Fibroblast of villous mesenchyme (primary cell): ENCODE results near the gene AXIN1. TPM values are rescaled to one million over a fixed set of nuclear protein-coding genes. Genes with fewer than 3 reads are reported as not detected.

ENCODE experiments used
- DNase-seq: peaks from one replicate; pipeline ENCODE4 v3.0.0-alpha.2; 2010; ENCODE audit warnings: low read depth
- H3K4me3 ChIP-seq: 2 replicates; pipeline ENCODE4 v1.5.1; 2011; ENCODE audit warnings: low read depth, mild to moderate bottlenecking, low read length
- total RNA-seq: library from RNA; depleted of rRNA; stranded (reverse); fragments of >200 nt; gene quantifications from 2 replicates; pipeline ENCODE4 v1.2.3, GENCODE V29; 2012
- TF ChIP-seq, protein P1 (sequence below): IDR thresholded peaks from 2 replicates; pipeline ENCODE4 v1.5.1; 2012; ENCODE audit warnings: low read depth, mild to moderate bottlenecking, low read length; ENCODE audit not compliant: insufficient read depth

The AXIN1 gene
- total RNA-seq, 1 donor, result 16.4 TPM

DNA sequence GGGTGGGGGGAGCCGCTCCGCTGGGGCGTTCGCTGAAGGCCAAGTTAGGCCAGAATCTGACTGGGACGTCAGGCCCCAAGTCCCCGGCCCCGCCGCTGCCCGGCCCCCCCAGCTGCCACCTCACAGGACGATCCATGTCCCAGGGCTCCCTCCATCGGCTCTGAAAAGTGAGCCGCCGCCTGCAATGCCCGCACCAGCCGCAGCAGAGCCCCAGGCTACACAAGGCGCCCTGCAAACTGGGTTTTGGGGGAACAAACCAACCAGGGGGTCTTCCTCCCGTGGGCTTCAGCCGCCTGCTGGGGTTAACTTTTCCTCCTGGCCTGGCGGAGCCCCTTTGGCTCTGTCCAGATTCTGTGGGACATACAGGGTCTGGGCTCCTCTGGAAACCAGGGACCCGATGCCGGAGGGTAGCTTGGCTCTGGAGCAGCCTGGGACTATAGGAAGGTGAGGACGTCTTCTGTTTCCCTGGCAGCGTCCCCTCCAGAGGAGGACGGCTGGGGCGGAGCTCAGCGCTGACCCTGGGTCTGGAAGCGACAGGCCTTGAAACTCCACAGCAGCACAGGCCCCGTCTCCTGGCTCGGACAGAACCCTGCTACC, 45.3 kb upstream of the AXIN1 start:
- peak; percentile 76 for DNase-seq
- H3K4me3 ChIP-seq, result peak overlapping the region; percentile 54
- TF ChIP-seq, protein P1, sequence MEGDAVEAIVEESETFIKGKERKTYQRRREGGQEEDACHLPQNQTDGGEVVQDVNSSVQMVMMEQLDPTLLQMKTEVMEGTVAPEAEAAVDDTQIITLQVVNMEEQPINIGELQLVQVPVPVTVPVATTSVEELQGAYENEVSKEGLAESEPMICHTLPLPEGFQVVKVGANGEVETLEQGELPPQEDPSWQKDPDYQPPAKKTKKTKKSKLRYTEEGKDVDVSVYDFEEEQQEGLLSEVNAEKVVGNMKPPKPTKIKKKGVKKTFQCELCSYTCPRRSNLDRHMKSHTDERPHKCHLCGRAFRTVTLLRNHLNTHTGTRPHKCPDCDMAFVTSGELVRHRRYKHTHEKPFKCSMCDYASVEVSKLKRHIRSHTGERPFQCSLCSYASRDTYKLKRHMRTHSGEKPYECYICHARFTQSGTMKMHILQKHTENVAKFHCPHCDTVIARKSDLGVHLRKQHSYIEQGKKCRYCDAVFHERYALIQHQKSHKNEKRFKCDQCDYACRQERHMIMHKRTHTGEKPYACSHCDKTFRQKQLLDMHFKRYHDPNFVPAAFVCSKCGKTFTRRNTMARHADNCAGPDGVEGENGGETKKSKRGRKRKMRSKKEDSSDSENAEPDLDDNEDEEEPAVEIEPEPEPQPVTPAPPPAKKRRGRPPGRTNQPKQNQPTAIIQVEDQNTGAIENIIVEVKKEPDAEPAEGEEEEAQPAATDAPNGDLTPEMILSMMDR, result peak; percentile 47

DNA sequence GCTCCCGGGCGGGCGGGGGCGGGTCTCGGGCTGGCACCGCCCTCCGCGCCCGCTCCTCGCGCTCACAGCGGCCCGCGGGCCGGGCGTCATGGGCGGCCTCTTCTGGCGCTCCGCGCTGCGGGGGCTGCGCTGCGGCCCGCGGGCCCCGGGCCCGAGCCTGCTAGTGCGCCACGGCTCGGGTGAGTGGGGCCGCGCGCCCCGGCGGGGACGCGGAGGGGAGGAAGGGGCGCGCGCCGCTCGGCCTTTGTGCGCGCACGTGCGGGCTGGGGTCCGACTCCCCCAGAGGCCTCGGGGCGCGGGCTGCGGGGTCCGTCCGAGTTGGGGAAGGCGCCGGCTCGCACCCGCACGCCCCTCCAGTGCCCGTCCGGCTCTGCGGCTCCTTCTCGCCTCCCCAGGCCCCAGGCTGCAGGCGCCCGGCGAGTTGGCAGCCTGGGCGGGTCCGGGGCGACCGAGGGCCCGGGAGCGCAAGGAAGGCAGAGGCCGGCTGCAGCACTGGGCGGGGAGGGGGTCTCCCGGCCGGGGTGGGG, 44.7 kb upstream of the AXIN1 start, which contains the start of gene NME4:
NME4 (plus strand) TSS at position 65 of the 527 bp plus-strand sequence; CDS start at position 89, 24 bp downstream.
- TF ChIP-seq, protein P1, result no peak
- peak within 1 kb of the TSS; percentile 65 for H3K4me3 ChIP-seq
- no peak for DNase-seq

DNA sequence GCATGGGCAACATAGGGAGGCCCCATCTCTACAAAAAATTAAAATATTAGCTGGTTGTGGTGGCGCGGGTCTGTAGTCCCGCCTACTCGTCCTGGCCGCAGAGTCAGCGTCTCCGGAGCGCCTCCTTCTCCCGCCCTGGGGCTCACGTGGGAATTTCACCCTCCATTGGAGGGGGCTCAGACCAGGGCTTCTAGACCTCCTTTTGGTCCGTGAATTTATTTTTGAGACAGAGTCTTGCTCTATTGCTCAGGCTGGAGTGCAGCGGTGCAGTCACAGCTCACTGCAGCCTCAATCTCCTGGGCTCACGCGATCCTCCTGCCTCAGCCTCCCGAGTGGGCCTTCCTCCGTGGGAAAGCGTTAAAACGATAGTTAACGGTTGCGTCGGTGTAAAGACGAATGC, 44.1 kb upstream of the AXIN1 start:
- peak overlapping the region; percentile 65 for H3K4me3 ChIP-seq
- TF ChIP-seq, protein P1, result no peak
- DNase-seq, result peak; percentile 62

DNA sequence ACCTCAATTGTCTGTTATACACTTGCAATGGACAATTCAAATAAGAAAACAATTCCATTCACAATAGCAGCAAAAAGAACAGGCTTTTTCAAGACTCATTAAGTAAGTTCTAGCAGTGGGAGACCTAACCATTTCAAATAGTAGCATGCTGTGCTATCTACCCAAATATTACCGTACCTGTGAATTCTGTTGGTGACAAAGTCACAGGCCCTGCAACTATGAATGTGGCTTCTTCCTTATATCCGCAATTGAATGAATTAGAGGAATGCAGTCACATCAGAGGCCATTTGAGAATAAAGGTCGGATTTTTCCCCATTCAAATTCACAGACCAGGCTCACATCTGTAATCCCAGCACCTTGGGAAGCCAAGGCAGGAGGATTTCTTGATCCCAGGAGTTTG, 43.7 kb upstream of the AXIN1 start:
- TF ChIP-seq, protein P1, result no peak
- no peak for DNase-seq
- H3K4me3 ChIP-seq, result peak overlapping the region; percentile 65

DNA sequence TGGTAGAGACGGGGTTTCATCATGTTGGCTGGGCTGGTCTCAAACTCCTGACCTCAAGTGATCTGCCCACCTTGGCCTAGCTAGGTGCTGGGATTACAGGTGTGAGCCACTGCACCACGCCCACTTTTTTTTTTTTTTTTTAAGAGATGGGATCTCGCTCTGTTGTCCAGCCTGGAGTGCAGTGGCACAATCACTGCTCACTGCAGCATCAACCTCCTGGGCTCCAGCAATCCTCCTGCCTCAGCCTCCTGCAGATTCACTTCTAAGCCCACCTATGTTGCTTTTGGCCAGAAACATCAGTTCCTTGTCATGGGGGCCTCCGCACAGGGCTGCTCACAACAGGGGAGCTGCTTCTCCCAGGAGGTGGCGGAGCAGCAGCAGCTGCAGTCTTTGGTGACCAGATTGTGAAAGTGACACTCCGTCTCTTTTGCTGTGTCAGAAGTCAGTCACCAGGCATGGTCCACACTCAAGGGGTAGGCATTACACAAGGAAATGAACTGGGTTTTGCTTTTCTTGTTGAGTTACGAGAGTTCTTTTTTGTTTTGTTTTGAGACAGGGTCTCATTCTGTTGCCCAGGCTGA, 40.0 kb upstream of the AXIN1 start:
- no peak overlapping the region for H3K4me3 ChIP-seq
- TF ChIP-seq, protein P1, result no peak
- no peak for DNase-seq

DNA sequence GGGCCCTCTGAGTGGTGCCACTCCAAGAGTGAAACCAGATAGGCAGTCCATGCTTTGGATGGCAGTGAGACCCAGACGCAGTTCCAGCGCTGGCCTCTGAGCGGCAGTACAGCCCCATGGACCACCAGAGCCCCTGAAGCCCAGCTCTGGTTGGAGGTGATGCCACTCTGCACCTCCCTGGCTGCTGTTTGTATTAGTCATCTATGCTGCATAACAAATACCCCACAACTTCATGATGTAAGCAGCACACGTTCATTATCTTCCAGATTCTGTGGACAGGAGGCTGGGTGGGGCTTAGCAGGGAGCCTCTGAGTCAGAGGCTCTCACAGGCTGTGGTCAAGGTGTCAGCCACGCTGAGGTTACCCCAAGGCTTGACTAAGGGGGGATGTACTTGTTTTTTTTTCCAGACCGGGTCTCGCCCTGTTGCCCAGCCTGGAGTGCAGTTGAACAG, 39.4 kb upstream of the AXIN1 start:
- TF ChIP-seq, protein P1, result peak; percentile 81
- H3K4me3 ChIP-seq, result no peak overlapping the region
- DNase-seq, result peak; percentile 66
